Uterus (tissue), 2 donors: Measurements from ENCODE around the gene NOX5.

ENCODE experiments used
- CTCF ChIP-seq, 4 experiments: fragments of 200-600 bp in 2 of 4; fragments of 450-650 bp in 2 of 4; sonication (generic) in 2 of 4; IDR thresholded peaks; one replicate each; pipeline ENCODE4 v1.5.1; 2016 to 2019; ENCODE audit warnings: antibody characterized with exemption in 4 of 4, mild to moderate bottlenecking in 2 of 4, moderate library complexity in 1 of 4
- POLR2A ChIP-seq, 2 donors: fragments of 450-650 bp; IDR thresholded peaks; one replicate each; pipeline ENCODE4 v1.6.1; 2016; ENCODE audit warnings: antibody characterized with exemption in 2 of 2, mild to moderate bottlenecking in 1 of 2, moderate library complexity in 1 of 2

- TF ChIP-seq CTCF (IDR thresholded peaks at IDR 0.05) (no peak), POLR2A (IDR thresholded peaks at IDR 0.05) (no peak)
Measured at GRCh38 chr15:69099941-69100340, 85.4 kb downstream of the NOX5 start.
